K562 (cell line): ENCODE measurements around the gene DGCR2. TPM values are rescaled to one million over a fixed set of nuclear protein-coding genes. Genes with fewer than 3 reads are reported as not detected.

Experiments
- CHD1 ChIP-seq: fragments of 200-600 bp; sonication (generic); IDR thresholded peaks from one replicate; pipeline ENCODE4 v1.6.1; 2012; ENCODE audit warnings: mild to moderate bottlenecking, moderate library complexity, low read length, inconsistent platforms
- FOXA3 ChIP-seq, 2 experiments: fragments of 450-650 bp in 1 of 2; sonication (generic) in 1 of 2; formaldehyde crosslinking; IDR thresholded peaks in 1 of 2; conservative IDR thresholded peaks in 1 of 2; 2 replicates each; pipeline versions ENCODE4 v1.4.0 to v1.8.0; 2020 to 2022; ENCODE audit warnings: mild to moderate bottlenecking in 2 of 2, missing genetic modification reagents in 1 of 2
- HOXB6 ChIP-seq: fragments of 250-450 bp; sonication (Bioruptor Pico); IDR thresholded peaks from 2 replicates; pipeline ENCODE4 v1.5.1; 2022; ENCODE audit warnings: mild to moderate bottlenecking, borderline replicate concordance
- MYBL2 ChIP-seq, 2 experiments: fragments of 450-650 bp in 1 of 2; sonication (generic) in 1 of 2; formaldehyde crosslinking in 1 of 2; IDR thresholded peaks; 2 replicates each; pipeline versions ENCODE4 v1.6.1 to v1.8.1; 2017 to 2022; ENCODE audit warnings: borderline replicate concordance in 1 of 2, inconsistent platforms in 1 of 2, low read depth in 1 of 2, mild to moderate bottlenecking in 1 of 2, missing genetic modification reagents in 1 of 2, moderate library complexity in 1 of 2
- NR2C2 ChIP-seq, 2 experiments: fragments of 200-800 bp in 1 of 2; sonication (Bioruptor generic) in 1 of 2; sonication (generic) in 1 of 2; formaldehyde crosslinking in 1 of 2; IDR thresholded peaks; 2 replicates each; pipeline versions ENCODE4 v1.6.1 to v1.8.0; 2016 to 2022; ENCODE audit warnings: mild to moderate bottlenecking in 1 of 2, missing compliant biosample characterization in 1 of 2, missing genetic modification characterization in 1 of 2, missing genetic modification reagents in 1 of 2
- PHB ChIP-seq: fragments of 250-450 bp; sonication (Bioruptor Pico); IDR thresholded peaks from 2 replicates; pipeline ENCODE4 v1.5.0; 2021
- SRSF7 ChIP-seq: fragments of 200-400 bp; formaldehyde crosslinking; optimal IDR thresholded peaks from 2 replicates; pipeline ENCODE3; 2017; ENCODE audit warnings: mild to moderate bottlenecking, low read depth, low read length
- TCFL5 ChIP-seq: fragments of 250-450 bp; sonication (Bioruptor Pico); conservative IDR thresholded peaks from 2 replicates; pipeline ENCODE4 v1.6.1; 2021; ENCODE audit warnings: mild to moderate bottlenecking, moderate library complexity, matching md5 sums
- TEAD2 ChIP-seq: fragments of 450-650 bp; IDR thresholded peaks from 2 replicates; pipeline ENCODE4 v1.6.1; 2016; ENCODE audit warnings: missing genetic modification characterization, control low read depth, missing compliant biosample characterization
- ZKSCAN1 ChIP-seq: fragments of 150-350 bp; IDR thresholded peaks from 2 replicates; pipeline ENCODE4 v1.6.1; 2016; ENCODE audit warnings: low read depth, low read length
- ZNF146 ChIP-seq: IDR thresholded peaks from one replicate; pipeline ENCODE4 v1.6.1; 2018; ENCODE audit warnings: missing compliant biosample characterization; ENCODE audit not compliant: unreplicated experiment
- ZNF449 ChIP-seq: fragments of 250-450 bp; sonication (Bioruptor Pico); IDR thresholded peaks from 2 replicates; pipeline ENCODE4 v1.8.0; 2022; ENCODE audit warnings: moderate library complexity, mild to moderate bottlenecking, inconsistent platforms
- ZNF551 ChIP-seq: fragments of 250-450 bp; sonication (Bioruptor Pico); IDR thresholded peaks from 2 replicates; pipeline ENCODE4 v1.5.0; 2021; ENCODE audit warnings: mild to moderate bottlenecking, moderate library complexity
- ZNF766 ChIP-seq: fragments of 200-800 bp; sonication (Bioruptor generic); conservative IDR thresholded peaks from 2 replicates; pipeline ENCODE4 v1.6.1; 2016; ENCODE audit warnings: missing genetic modification characterization, missing compliant biosample characterization
- polyA plus RNA-seq, 8 experiments: library from polyadenylated mRNA; depleted of rRNA in 4 of 8; stranded (reverse) in 5 of 8; unstranded in 3 of 8; fragments of >200 nt; fragmentation: Nextera tagmentation in 2 of 8; fragmentation: Illumina TruSeq in 1 of 8; extraction: Ambion mirVana in 2 of 8; extraction: Trizol in 1 of 8; gene quantifications; 2 replicates each; pipeline versions ENCODE4 v1.2.1 to v1.2.3, GENCODE V29; 2011 to 2014; ENCODE audit warnings: inconsistent platforms in 1 of 8, missing spikeins in 1 of 8
- total RNA-seq, 7 experiments: library from RNA; depleted of rRNA in 6 of 7; stranded (reverse); fragments of >200 nt in 6 of 7; fragmentation: Illumina TruSeq in 2 of 7; extraction: Trizol in 2 of 7; gene quantifications; 2 replicates each; pipeline versions ENCODE4 v1.2.1 to v1.2.3, GENCODE V29; 2011 to 2021; ENCODE audit warnings: low replicate concordance in 1 of 7
- TF ChIP-seq, protein P1 (sequence below): fragments of 450-650 bp; formaldehyde crosslinking; IDR thresholded peaks from 2 replicates; pipeline ENCODE4 v1.4.0; 2022; ENCODE audit warnings: mild to moderate bottlenecking, moderate library complexity
- TF ChIP-seq, protein P2 (sequence below), 2 experiments: fragments of 450-650 bp; IDR thresholded peaks; 2 replicates each; pipeline ENCODE4 v1.6.1; 2016; ENCODE audit warnings: mild to moderate bottlenecking in 2 of 2, borderline replicate concordance in 1 of 2, low read depth in 1 of 2, moderate library complexity in 1 of 2

The DGCR2 gene
- total and polyA plus RNA-seq, 9 of the 15 experiments (the other 6 are each of a cell fraction or from before 2014, with no cell fraction given) = 0.69 to 101 (median 56.4) TPM

- TF ChIP-seq, protein P1, sequence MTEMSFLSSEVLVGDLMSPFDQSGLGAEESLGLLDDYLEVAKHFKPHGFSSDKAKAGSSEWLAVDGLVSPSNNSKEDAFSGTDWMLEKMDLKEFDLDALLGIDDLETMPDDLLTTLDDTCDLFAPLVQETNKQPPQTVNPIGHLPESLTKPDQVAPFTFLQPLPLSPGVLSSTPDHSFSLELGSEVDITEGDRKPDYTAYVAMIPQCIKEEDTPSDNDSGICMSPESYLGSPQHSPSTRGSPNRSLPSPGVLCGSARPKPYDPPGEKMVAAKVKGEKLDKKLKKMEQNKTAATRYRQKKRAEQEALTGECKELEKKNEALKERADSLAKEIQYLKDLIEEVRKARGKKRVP = no peak
- TF ChIP-seq NR2C2 (CRISPR knock-in tag; IDR thresholded peaks at IDR 0.05) (no peak), NR2C2 (tag; IDR thresholded peaks at IDR 0.05) (no peak), ZNF449 (CRISPR knock-in tag) (no peak), ZNF551 (CRISPR knock-in tag) (no peak), ZNF146 (CRISPR knock-in tag) (peak; percentile 18), ZKSCAN1 (no peak), SRSF7 (no peak), ZNF766 (no peak), CHD1 (no peak), TCFL5 (no peak), TEAD2 (tag) (no peak), FOXA3 (CRISPR knock-in tag; conservative IDR thresholded peaks at IDR 0.05 in 1 of 2, IDR thresholded peaks at IDR 0.05 in 1 of 2) (no peak), HOXB6 (CRISPR knock-in tag) (0 out of 2 replicates have a peak, but pooled peaks have one; percentile 29), MYBL2 (IDR thresholded peaks at IDR 0.05; ENCODE audit: low read depth) (no peak), MYBL2 (CRISPR knock-in tag; IDR thresholded peaks at IDR 0.05; ENCODE audit: borderline replicate concordance) (no peak), PHB (CRISPR knock-in tag) (0 out of 2 replicates have a peak, but pooled peaks have one; percentile 69)
- TF ChIP-seq, protein P2, sequence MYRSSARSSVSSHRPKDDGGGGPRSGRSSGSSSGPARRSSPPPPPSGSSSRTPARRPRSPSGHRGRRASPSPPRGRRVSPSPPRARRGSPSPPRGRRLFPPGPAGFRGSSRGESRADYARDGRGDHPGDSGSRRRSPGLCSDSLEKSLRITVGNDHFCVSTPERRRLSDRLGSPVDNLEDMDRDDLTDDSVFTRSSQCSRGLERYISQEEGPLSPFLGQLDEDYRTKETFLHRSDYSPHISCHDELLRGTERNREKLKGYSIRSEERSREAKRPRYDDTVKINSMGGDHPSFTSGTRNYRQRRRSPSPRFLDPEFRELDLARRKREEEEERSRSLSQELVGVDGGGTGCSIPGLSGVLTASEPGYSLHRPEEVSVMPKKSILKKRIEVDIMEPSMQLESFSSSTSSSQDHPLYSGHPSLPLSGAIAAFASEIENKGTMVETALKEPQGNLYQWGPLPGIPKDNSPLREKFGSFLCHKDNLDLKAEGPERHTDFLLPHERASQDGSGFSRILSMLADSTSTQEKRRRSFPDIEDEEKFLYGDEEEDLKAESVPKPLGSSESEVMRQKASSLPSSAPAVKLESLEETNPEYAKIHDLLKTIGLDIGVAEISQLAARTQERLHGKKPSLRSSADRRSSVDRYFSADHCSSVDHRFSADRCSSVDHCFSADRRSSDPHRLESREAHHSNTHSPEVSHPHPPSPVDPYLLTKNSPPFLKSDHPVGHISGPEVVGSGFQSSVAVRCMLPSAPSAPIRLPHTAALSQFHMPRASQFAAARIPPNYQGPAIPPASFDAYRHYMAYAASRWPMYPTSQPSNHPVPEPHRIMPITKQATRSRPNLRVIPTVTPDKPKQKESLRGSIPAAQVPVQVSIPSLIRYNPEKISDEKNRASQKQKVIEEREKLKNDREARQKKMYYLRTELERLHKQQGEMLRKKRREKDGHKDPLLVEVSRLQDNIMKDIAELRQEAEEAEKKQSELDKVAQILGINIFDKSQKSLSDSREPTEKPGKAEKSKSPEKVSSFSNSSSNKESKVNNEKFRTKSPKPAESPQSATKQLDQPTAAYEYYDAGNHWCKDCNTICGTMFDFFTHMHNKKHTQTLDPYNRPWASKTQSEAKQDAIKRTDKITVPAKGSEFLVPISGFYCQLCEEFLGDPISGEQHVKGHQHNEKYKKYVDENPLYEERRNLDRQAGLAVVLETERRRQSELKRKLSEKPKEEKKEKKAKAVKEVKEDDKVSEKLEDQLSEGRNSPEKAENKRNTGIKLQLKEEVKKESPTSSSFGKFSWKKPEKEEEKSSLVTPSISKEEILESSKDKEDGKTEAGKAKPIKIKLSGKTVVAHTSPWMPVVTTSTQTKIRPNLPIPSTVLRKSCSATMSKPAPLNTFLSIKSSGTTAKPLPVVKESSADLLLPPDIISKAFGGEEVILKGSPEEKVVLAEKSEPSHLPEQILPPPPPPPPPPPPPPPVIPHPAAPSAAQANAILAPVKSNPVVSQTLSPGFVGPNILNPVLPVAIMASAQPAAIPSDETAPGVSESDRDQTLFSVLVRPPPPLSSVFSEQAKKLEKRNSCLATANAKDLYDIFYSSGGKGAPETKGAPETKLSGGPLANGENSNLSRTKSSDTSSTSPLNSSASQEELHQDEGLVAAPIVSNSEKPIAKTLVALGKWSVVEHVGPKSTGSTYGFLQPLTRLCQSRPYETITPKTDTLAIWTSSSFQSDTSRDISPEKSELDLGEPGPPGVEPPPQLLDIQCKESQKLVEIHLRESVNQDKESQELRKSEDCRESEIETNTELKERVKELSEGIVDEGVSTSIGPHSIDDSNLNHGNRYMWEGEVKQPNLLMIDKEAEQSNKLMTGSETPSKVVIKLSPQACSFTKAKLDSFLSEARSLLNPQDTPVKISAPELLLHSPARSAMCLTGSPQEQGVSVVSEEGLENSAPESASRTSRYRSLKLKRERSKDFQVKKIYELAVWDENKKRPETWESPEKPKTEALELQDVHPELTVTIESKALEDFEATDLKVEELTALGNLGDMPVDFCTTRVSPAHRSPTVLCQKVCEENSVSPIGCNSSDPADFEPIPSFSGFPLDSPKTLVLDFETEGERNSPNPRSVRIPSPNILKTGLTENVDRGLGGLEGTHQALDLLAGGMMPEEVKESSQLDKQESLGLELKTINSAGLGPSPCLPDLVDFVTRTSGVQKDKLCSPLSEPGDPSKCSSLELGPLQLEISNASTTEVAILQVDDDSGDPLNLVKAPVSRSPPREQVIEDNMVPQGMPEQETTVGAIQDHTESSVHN (IDR thresholded peaks at IDR 0.05; ENCODE audit: borderline replicate concordance in 1 of 2, low read depth in 1 of 2) = no peak
These were observed 710 bp upstream of the DGCR2 start (continued) for GRCh38 chr22:19122752-19123492.
